IPS DF 6.9 (cell line): ENCODE measurements around the gene CYP21A2.
"Not testable (repeated sequence)": the region's sequence is repeated elsewhere in the genome, so short reads cannot be mapped to it uniquely, and the experiment has no call there.

ENCODE experiments used
- DNase-seq: peaks from one replicate; pipeline ENCODE4 v3.0.0-alpha.2; 2013; ENCODE audit warnings: low read depth, low spot score
- H3K27ac ChIP-seq: one replicate; pipeline ENCODE4 v1.5.1; 2013; ENCODE audit warnings: low read length, control low read depth
- H3K27me3 ChIP-seq: 2 replicates; pipeline ENCODE4 v1.6.1; 2013; ENCODE audit warnings: mild to moderate bottlenecking, low read length; ENCODE audit not compliant: control insufficient read depth, insufficient read depth
- H3K36me3 ChIP-seq: 2 replicates; pipeline ENCODE4 v1.6.1; 2013; ENCODE audit warnings: low read length; ENCODE audit not compliant: control insufficient read depth, insufficient read depth
- H3K4me1 ChIP-seq: 2 replicates; pipeline ENCODE4 v1.6.1; 2013; ENCODE audit warnings: low read length; ENCODE audit not compliant: control insufficient read depth, insufficient read depth
- H3K4me3 ChIP-seq: 2 replicates; pipeline ENCODE4 v1.5.1; 2013; ENCODE audit warnings: mild to moderate bottlenecking, low read length
- H3K9me3 ChIP-seq: 2 replicates; pipeline ENCODE4 v1.6.1; 2013; ENCODE audit warnings: low read length, inconsistent platforms; ENCODE audit not compliant: control insufficient read depth, insufficient read depth
- WGBS: extraction: QIAGEN DNeasy Blood & Tissue Kit; methylation state at CpG from one replicate; pipeline ENCODE4 v1.1.7; 2013; ENCODE audit warnings: mixed read lengths, missing lambda C conversion rate; ENCODE audit not compliant: insufficient read length, insufficient coverage; 5-methylcytosine and 5-hydroxymethylcytosine counted together

Gene CYP21A2

DNA sequence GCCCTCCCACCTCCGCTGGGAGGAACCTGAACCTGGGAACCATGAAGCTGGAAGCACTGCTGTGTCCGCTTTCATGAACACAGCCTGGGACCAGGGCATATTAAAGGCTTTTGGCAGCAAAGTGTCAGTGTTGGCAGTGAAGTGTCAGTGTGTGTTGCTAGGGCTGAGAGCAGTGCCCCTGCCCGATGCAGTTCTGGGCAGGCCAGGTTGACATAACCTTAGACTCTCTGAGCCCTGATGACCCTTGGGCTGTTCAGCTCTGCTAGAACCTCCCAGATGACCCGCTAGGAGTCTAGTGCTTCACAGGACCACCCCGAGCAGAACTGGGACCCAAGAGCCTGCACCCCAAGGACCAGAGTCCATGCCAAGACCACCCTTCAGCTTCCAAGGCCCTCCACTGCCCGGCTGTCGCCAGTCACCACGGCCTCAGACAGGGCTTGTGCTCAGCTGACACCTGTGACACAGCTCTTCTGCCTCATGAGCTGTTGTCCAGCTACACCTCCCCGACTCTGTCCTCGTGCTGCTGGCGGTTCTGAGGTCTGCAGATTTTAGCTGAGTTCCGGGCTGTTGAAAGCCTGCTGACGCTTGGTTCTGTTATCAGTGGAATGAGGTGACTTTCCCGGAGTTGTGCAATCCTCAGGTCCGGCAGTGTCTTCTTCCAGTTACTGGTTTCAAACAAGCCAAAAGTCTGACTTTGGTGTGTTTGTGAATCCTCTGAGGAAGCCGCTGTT is 2.8 kb upstream of the CYP21A2 start:
- H3K9me3 ChIP-seq, H3K27ac ChIP-seq, H3K27me3 ChIP-seq, H3K4me3 ChIP-seq, H3K36me3 ChIP-seq, DNase-seq, H3K4me1 ChIP-seq: not testable (repeated sequence)
- WGBS: no CpG with 5 or more reads among the region's 16 CpGs

DNA sequence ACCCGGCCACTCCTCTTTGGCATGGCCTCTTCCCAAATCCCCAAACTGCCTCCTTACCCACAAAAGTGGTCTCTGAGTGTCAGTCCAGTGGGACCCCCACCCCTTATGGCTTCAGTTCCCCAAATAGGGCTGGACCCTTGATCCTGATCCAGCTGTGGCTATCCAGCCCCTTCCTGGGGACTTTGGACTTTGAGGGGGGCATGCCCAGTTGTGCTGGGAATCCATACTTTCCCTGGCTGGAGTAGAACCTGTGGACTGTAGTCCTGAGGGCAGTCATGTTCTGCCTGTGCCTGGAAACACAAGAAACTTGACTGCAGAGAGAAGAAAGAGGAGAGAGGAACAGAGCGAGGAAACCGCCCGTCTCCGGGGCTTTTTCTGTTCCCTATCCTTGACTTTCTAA is 1.1 kb upstream of the CYP21A2 start:
- WGBS: no CpG with 5 or more reads among the region's 5 CpGs
- H3K9me3 ChIP-seq, H3K4me1 ChIP-seq, H3K36me3 ChIP-seq, H3K4me3 ChIP-seq, DNase-seq, H3K27me3 ChIP-seq, H3K27ac ChIP-seq: not testable (repeated sequence)

DNA sequence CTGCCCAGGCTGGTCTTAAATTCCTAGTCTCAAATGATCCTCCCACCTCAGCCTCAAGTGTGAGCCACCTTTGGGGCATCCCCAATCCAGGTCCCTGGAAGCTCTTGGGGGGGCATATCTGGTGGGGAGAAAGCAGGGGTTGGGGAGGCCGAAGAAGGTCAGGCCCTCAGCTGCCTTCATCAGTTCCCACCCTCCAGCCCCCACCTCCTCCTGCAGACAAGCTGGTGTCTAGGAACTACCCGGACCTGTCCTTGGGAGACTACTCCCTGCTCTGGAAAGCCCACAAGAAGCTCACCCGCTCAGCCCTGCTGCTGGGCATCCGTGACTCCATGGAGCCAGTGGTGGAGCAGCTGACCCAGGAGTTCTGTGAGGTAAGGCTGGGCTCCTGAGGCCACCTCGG is 663 bp downstream of the CYP21A2 start:
- not testable (repeated sequence) for H3K36me3 ChIP-seq, H3K4me3 ChIP-seq, DNase-seq, H3K27ac ChIP-seq, H3K4me1 ChIP-seq, H3K27me3 ChIP-seq, H3K9me3 ChIP-seq
- WGBS: no CpG with 5 or more reads among the region's 5 CpGs

DNA sequence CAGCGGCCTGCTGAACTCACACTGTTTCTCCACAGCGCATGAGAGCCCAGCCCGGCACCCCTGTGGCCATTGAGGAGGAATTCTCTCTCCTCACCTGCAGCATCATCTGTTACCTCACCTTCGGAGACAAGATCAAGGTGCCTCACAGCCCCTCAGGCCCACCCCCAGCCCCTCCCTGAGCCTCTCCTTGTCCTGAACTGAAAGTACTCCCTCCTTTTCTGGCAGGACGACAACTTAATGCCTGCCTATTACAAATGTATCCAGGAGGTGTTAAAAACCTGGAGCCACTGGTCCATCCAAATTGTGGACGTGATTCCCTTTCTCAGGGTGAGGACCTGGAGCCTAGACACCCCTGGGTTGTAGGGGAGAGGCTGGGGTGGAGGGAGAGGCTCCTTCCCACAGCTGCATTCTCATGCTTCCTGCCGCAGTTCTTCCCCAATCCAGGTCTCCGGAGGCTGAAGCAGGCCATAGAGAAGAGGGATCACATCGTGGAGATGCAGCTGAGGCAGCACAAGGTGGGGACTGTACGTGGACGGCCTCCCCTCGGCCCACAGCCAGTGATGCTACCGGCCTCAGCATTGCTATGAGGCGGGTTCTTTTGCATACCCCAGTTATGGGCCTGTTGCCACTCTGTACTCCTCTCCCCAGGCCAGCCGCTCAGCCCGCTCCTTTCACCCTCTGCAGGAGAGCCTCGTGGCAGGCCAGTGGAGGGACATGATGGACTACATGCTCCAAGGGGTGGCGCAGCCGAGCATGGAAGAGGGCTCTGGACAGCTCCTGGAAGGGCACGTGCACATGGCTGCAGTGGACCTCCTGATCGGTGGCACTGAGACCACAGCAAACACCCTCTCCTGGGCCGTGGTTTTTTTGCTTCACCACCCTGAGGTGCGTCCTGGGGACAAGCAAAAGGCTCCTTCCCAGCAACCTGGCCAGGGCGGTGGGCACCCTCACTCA is 1.4 kb downstream of the CYP21A2 start:
- not testable (repeated sequence) for H3K27me3 ChIP-seq, H3K27ac ChIP-seq, H3K36me3 ChIP-seq, H3K9me3 ChIP-seq, H3K4me1 ChIP-seq, H3K4me3 ChIP-seq, DNase-seq
- WGBS: no CpG with 5 or more reads among the region's 24 CpGs

DNA sequence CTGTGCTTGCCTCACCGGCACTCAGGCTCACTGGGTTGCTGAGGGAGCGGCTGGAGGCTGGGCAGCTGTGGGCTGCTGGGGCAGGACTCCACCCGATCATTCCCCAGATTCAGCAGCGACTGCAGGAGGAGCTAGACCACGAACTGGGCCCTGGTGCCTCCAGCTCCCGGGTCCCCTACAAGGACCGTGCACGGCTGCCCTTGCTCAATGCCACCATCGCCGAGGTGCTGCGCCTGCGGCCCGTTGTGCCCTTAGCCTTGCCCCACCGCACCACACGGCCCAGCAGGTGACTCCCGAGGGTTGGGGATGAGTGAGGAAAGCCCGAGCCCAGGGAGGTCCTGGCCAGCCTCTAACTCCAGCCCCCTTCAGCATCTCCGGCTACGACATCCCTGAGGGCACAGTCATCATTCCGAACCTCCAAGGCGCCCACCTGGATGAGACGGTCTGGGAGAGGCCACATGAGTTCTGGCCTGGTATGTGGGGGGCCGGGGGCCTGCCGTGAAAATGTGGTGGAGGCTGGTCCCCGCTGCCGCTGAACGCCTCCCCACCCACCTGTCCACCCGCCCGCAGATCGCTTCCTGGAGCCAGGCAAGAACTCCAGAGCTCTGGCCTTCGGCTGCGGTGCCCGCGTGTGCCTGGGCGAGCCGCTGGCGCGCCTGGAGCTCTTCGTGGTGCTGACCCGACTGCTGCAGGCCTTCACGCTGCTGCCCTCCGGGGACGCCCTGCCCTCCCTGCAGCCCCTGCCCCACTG is 2.3 kb downstream of the CYP21A2 start:
- H3K36me3 ChIP-seq, H3K9me3 ChIP-seq, H3K27me3 ChIP-seq, H3K4me1 ChIP-seq, DNase-seq, H3K4me3 ChIP-seq, H3K27ac ChIP-seq: not testable (repeated sequence)
- no CpG with 5 or more reads among the region's 43 CpGs for WGBS

DNA sequence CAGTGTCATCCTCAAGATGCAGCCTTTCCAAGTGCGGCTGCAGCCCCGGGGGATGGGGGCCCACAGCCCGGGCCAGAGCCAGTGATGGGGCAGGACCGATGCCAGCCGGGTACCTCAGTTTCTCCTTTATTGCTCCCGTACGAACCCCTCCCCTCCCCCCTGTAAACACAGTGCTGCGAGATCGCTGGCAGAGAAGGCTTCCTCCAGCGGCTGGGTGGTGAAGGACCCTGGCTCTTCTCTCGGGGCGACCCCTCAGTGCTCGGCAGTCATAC is 2.8 kb downstream of the CYP21A2 start:
- H3K4me1 ChIP-seq, H3K4me3 ChIP-seq, H3K36me3 ChIP-seq, H3K27me3 ChIP-seq, DNase-seq, H3K27ac ChIP-seq, H3K9me3 ChIP-seq: not testable (repeated sequence)
- no CpG with 5 or more reads among the region's 13 CpGs for WGBS

DNA sequence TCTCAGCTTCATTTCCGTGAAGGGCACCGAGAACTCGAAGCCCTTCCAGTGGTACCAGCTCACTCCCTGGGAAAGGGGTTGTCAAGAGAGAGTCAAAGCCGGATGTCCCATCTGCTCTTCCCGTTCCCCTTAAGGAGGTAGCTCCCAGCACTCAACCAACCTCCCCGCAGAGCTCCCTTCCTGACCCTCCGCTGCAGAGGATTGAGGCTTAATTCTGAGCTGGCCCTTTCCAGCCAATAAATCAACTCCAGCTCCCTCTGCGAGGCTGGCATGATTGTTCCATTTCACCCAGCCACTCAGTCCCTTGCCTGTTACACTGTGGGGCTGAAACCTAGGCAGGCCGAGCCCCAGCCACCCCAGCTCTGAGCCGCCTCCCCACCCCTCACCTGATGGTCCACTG is 3.2 kb downstream of the CYP21A2 start:
- H3K27me3 ChIP-seq, H3K9me3 ChIP-seq, H3K36me3 ChIP-seq, H3K4me1 ChIP-seq, H3K27ac ChIP-seq, H3K4me3 ChIP-seq, DNase-seq: not testable (repeated sequence)
- no CpG with 5 or more reads among the region's 10 CpGs for WGBS

DNA sequence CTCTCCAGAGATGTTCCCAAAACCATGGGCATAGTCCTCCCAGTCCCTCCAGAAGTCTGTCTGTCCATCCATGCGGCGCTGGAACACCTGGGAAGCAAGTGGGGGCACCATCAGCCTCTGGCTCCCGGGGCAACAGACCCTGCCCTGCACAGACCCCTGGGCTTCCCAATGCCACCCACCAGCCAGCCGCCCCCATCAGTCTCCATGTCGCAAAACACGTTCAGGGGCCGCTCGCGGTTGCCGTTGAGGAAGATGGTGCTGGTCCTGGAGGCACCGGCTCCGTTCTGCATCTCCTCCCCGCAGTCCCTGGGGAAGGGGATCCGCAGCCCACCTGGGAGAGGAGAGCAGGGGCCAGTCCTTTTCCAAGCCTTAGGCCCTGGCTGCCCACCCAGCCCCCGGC is 4.1 kb downstream of the CYP21A2 start:
- not testable (repeated sequence) for H3K27ac ChIP-seq, H3K4me1 ChIP-seq, H3K36me3 ChIP-seq, H3K9me3 ChIP-seq, H3K27me3 ChIP-seq, H3K4me3 ChIP-seq, DNase-seq
- WGBS: no CpG with 5 or more reads among the region's 15 CpGs

DNA sequence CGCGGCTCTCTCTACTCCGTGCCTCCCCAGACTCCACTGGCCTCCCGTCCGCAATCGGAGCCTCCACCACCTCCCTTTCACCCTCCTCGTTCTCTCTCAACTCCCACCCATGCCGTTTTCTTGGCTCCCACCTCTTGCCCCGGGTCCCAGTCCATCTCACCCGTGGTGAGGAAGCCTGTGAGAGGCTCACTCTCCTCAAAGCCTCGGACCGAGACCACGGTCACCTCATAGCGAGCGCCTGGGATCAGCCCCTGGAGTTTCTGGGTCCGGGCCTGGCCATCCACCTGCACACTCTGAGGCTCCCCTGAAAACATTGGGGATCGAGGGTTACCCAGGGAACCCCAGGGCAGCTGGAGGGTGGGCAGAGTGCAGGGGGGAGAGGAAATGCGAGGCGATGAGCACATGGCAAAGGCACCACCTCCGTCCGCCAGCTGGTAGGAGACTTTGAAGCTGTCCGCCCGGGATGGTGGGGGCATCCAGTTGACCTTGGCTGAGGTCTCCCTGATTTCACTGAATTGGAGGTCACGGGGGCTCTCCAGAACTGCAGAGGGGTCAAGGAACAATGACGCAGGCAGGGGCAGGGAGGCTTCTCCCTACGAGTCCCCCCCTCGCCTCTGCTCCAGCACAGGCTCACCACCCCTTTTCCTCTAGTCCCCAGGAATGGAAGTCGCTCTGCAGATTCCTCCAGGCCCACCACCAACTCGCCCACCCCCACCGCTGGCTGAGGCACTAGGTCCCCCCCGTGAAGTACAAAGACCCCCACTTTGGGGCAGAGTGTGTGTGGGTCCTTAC is 5.6 kb downstream of the CYP21A2 start:
- not testable (repeated sequence) for H3K4me1 ChIP-seq, H3K27me3 ChIP-seq, DNase-seq, H3K9me3 ChIP-seq, H3K36me3 ChIP-seq, H3K27ac ChIP-seq, H3K4me3 ChIP-seq
- no CpG with 5 or more reads among the region's 31 CpGs for WGBS

DNA sequence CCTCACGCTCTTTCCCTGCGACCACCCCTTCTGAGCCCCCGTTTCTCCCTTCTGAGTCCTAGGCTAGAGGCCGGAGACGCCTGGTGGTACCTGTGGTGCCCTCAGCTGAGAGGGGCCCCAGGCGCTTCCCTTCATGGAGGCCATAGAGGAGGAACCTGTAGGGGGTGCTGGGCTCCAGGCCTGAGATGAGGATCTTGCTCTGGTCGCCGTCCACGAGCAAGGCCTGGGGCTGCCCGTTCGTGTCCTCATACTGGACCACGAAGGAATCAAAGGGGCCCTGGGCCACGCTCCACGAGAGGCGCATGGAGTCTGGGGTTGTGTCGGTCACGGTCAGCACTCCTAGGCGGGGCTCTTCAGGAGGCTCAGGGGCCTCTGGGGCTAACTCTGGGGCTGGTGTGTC is 6.7 kb downstream of the CYP21A2 start:
- not testable (repeated sequence) for H3K4me3 ChIP-seq, H3K36me3 ChIP-seq, H3K27ac ChIP-seq, H3K4me1 ChIP-seq, DNase-seq, H3K27me3 ChIP-seq, H3K9me3 ChIP-seq
- WGBS: no CpG with 5 or more reads among the region's 18 CpGs
